GM10266 (cell line): ENCODE measurements around the gene CNOT1.
"Not testable (repeated sequence)": the region's sequence is repeated elsewhere in the genome, so short reads cannot be mapped to it uniquely, and the experiment has no call there.

Source experiments
- DNase-seq: peaks from one replicate; pipeline ENCODE4 v3.0.0; 2012; ENCODE audit errors: extremely low spot score
- CTCF ChIP-seq: IDR thresholded peaks from 2 replicates; pipeline ENCODE4 v1.5.1; 2012; ENCODE audit warnings: mild to moderate bottlenecking, low read depth; ENCODE audit not compliant: control insufficient read depth, insufficient read depth; ENCODE audit errors: missing control alignments

CNOT1 gene

GRCh38 chr16:58638148-58639036, 8.8 kb upstream of the CNOT1 start:
- no peak for DNase-seq
- TF ChIP-seq CTCF: peak; percentile 23

GRCh38 chr16:58637021-58637420, 7.4 kb upstream of the CNOT1 start:
- DNase-seq: not testable (repeated sequence)

GRCh38 chr16:58636466-58636865, 6.8 kb upstream of the CNOT1 start:
- no peak for TF ChIP-seq CTCF
- no peak for DNase-seq

GRCh38 chr16:58635502-58635901, 5.9 kb upstream of the CNOT1 start:
- TF ChIP-seq CTCF: no peak
- DNase-seq: no peak

- DNase-seq: no peak
- TF ChIP-seq CTCF: no peak
These were observed 4.7 kb upstream of the CNOT1 start for GRCh38 chr16:58634265-58634802.

GRCh38 chr16:58628845-58629732, 537 bp downstream of the CNOT1 start:
- no peak for TF ChIP-seq CTCF
- DNase-seq: no peak

- no peak for TF ChIP-seq CTCF
- DNase-seq: no peak
These were observed 5.4 kb downstream of the CNOT1 start for GRCh38 chr16:58624209-58624608.
